CD4-positive, CD25-positive, alpha-beta regulatory T cell (primary cell): ENCODE results near the gene ANKRD30A. TPM values are rescaled to one million over a fixed set of nuclear protein-coding genes. Genes with fewer than 3 reads are reported as not detected.

Experiments
- ATAC-seq, 2 donors: fragments of 150-1000 bp; cut with Tn5 transposase; one replicate each; pipeline ENCODE4 v1.10.0; 2021; ENCODE audit warnings: low read depth in 2 of 2, moderate number of reproducible peaks in 2 of 2, moderate library complexity in 1 of 2
- DNase-seq, 3 donors: peaks; one replicate each; pipeline versions ENCODE4 v3.0.0 to v3.0.0-alpha.2; 2012 to 2022; ENCODE audit warnings: mixed read lengths in 1 of 3
- H3K27ac ChIP-seq: one replicate; pipeline ENCODE4 v1.7.0; 2013; ENCODE audit warnings: mild to moderate bottlenecking, low read length; ENCODE audit not compliant: insufficient read depth, poor library complexity, severe bottlenecking
- H3K27me3 ChIP-seq: one replicate; pipeline ENCODE4 v1.7.0; 2013; ENCODE audit warnings: low read length; ENCODE audit not compliant: control insufficient read depth, insufficient read depth
- H3K36me3 ChIP-seq: one replicate; pipeline ENCODE4 v1.7.0; 2013; ENCODE audit warnings: mild to moderate bottlenecking, low read length, moderate library complexity; ENCODE audit not compliant: control insufficient read depth, insufficient read depth
- H3K4me1 ChIP-seq: 2 replicates; pipeline ENCODE4 v1.7.0; 2013; ENCODE audit warnings: mild to moderate bottlenecking, low read length; ENCODE audit not compliant: insufficient read depth, control insufficient read depth, poor library complexity, severe bottlenecking
- H3K4me3 ChIP-seq: one replicate; pipeline ENCODE4 v1.7.0; 2013; ENCODE audit warnings: low read depth, mild to moderate bottlenecking, low read length, moderate library complexity
- H3K9me3 ChIP-seq, 2 experiments: 1 replicate in 1 of 2; 2 replicates in 1 of 2; pipeline ENCODE4 v1.7.0; 2013; ENCODE audit warnings: low read length in 2 of 2, mild to moderate bottlenecking in 1 of 2, moderate library complexity in 1 of 2; ENCODE audit not compliant: control insufficient read depth in 2 of 2
- H3K27ac Mint-ChIP-seq, 3 donors: one replicate each; pipeline ENCODE4 v1.8.0; 2020 to 2022; ENCODE audit warnings: mild to moderate bottlenecking in 3 of 3, mixed read lengths in 3 of 3, moderate library complexity in 2 of 3
- H3K27me3 Mint-ChIP-seq: one replicate; pipeline ENCODE4 v1.8.0; 2022; ENCODE audit warnings: mild to moderate bottlenecking, mixed read lengths
- H3K36me3 Mint-ChIP-seq: one replicate; pipeline ENCODE4 v1.8.0; 2020; ENCODE audit warnings: mixed read lengths
- H3K4me1 Mint-ChIP-seq, 4 donors: one replicate each; pipeline ENCODE4 v1.8.0; 2020 to 2022; ENCODE audit warnings: mixed read lengths in 4 of 4, mild to moderate bottlenecking in 1 of 4
- H3K4me3 Mint-ChIP-seq, 4 donors: one replicate each; pipeline ENCODE4 v1.8.0; 2020 to 2022; ENCODE audit warnings: mild to moderate bottlenecking in 4 of 4, mixed read lengths in 4 of 4, moderate library complexity in 3 of 4
- H3K9me3 Mint-ChIP-seq, 7 donors: one replicate each; pipeline ENCODE4 v1.8.0; 2020 to 2022; ENCODE audit warnings: mixed read lengths in 7 of 7, mild to moderate bottlenecking in 3 of 7, moderate library complexity in 2 of 7
- polyA plus RNA-seq, 4 donors: library from polyadenylated mRNA; unstranded; fragments of 300-500 nt; fragmentation: Illumina TruSeq; gene quantifications; one replicate each; pipeline ENCODE4 v1.2.3, GENCODE V29; 2021
- total RNA-seq: library from RNA; stranded (reverse); gene quantifications from one replicate; pipeline ENCODE4 v1.2.3, GENCODE V29; 2022

The ANKRD30A gene
- total and polyA plus RNA-seq, 5 donors from 2014 or later, result not detected

- no peak overlapping the region for H3K4me3 ChIP-seq
- no peak overlapping the region for H3K27ac ChIP-seq
- no peaks in the 10 kb centered on the region for H3K36me3 ChIP-seq
- no peak overlapping the region for H3K27ac Mint-ChIP-seq
- no peaks in the 10 kb centered on the region for H3K4me1 ChIP-seq
- no peak for ATAC-seq
- H3K9me3 Mint-ChIP-seq, result peaks cover 0 to 10% (median 9%) of the 10 kb centered on the region in 7 donors
- no peak overlapping the region for H3K4me3 Mint-ChIP-seq
- H3K9me3 ChIP-seq, result no peaks in the 10 kb centered on the region
- no peaks in the 10 kb centered on the region for H3K27me3 Mint-ChIP-seq
- H3K27me3 ChIP-seq, result no peaks in the 10 kb centered on the region
- no peaks in the 10 kb centered on the region for H3K4me1 Mint-ChIP-seq
- DNase-seq, result no peak
- H3K36me3 Mint-ChIP-seq, result no peaks in the 10 kb centered on the region
Observed at GRCh38 chr10:37304036-37304435, 178.6 kb downstream of the ANKRD30A start.

- no peak overlapping the region for H3K27ac Mint-ChIP-seq
- no peaks in the 10 kb centered on the region for H3K36me3 Mint-ChIP-seq
- Histone ChIP-seq H3K36me3 (no peaks in the 10 kb centered on the region), H3K27ac (no peak overlapping the region), H3K27me3 (no peaks in the 10 kb centered on the region), H3K9me3 (peaks cover 6 to 7% of the 10 kb centered on the region in 2 experiments), H3K4me3 (no peak overlapping the region), H3K4me1 (no peaks in the 10 kb centered on the region)
- DNase-seq (no peak), ATAC-seq (no peak)
- H3K4me3 Mint-ChIP-seq, result no peak overlapping the region
- no peaks in the 10 kb centered on the region for H3K27me3 Mint-ChIP-seq
- H3K4me1 Mint-ChIP-seq, result no peaks in the 10 kb centered on the region
- peaks cover 1 to 16% (median 6%) of the 10 kb centered on the region in 7 donors for H3K9me3 Mint-ChIP-seq
Observed at GRCh38 chr10:37314350-37314749, 189.0 kb downstream of the ANKRD30A start.

GRCh38 chr10:37314862-37315261 lies 189.5 kb downstream of the ANKRD30A start:
- H3K27me3 Mint-ChIP-seq, result no peaks in the 10 kb centered on the region

GRCh38 chr10:37344413-37344812 lies 219.0 kb downstream of the ANKRD30A start:
- Histone ChIP-seq H3K36me3 (no peaks in the 10 kb centered on the region), H3K27ac (no peak overlapping the region), H3K4me3 (no peak overlapping the region), H3K27me3 (no peaks in the 10 kb centered on the region), H3K9me3 (peaks cover 7 to 11% of the 10 kb centered on the region in 2 experiments), H3K4me1 (no peaks in the 10 kb centered on the region)
- Mint-ChIP-seq H3K9me3 (peaks cover 7 to 25% (median 15%) of the 10 kb centered on the region in 7 donors), H3K27me3 (no peaks in the 10 kb centered on the region), H3K36me3 (no peaks in the 10 kb centered on the region), H3K4me1 (no peaks in the 10 kb centered on the region), H3K4me3 (no peak overlapping the region), H3K27ac (no peak overlapping the region)
- no peak for ATAC-seq
- no peak for DNase-seq

More at GRCh38 chr10:37314862-37315261, 189.5 kb downstream of the ANKRD30A start:
- H3K36me3 ChIP-seq, result no peaks in the 10 kb centered on the region
- Mint-ChIP-seq H3K27ac (no peak overlapping the region), H3K36me3 (no peaks in the 10 kb centered on the region), H3K9me3 (peaks cover 5 to 16% (median 6%) of the 10 kb centered on the region in 7 donors), H3K4me3 (no peak overlapping the region), H3K4me1 (no peaks in the 10 kb centered on the region)
- no peak for DNase-seq
- no peaks in the 10 kb centered on the region for H3K27me3 ChIP-seq
- H3K4me3 ChIP-seq, result no peak overlapping the region
- no peak overlapping the region for H3K27ac ChIP-seq
- H3K9me3 ChIP-seq, result peaks cover 6 to 7% of the 10 kb centered on the region in 2 experiments
- H3K4me1 ChIP-seq, result no peaks in the 10 kb centered on the region
- ATAC-seq, result no peak

- Histone ChIP-seq H3K9me3 (peaks cover 0 to 9% of the 10 kb centered on the region in 2 experiments), H3K27me3 (no peaks in the 10 kb centered on the region), H3K36me3 (no peaks in the 10 kb centered on the region), H3K4me3 (no peak overlapping the region), H3K27ac (no peak overlapping the region), H3K4me1 (no peaks in the 10 kb centered on the region)
- no peak for ATAC-seq
- no peak overlapping the region for H3K4me3 Mint-ChIP-seq
- H3K36me3 Mint-ChIP-seq, result no peaks in the 10 kb centered on the region
- peaks cover 5 to 37% (median 18%) of the 10 kb centered on the region in 7 donors for H3K9me3 Mint-ChIP-seq
- H3K27ac Mint-ChIP-seq, result no peak overlapping the region
- H3K27me3 Mint-ChIP-seq, result no peaks in the 10 kb centered on the region
- no peak for DNase-seq
- no peaks in the 10 kb centered on the region for H3K4me1 Mint-ChIP-seq
Observed at GRCh38 chr10:37379991-37380390, 254.6 kb downstream of the ANKRD30A start.

GRCh38 chr10:37381271-37381670 lies 255.9 kb downstream of the ANKRD30A start:
- DNase-seq (no peak), ATAC-seq (no peak)
- Histone ChIP-seq H3K27ac (no peak overlapping the region), H3K9me3 (peaks cover 0 to 15% of the 10 kb centered on the region in 2 experiments), H3K4me3 (no peak overlapping the region), H3K36me3 (no peaks in the 10 kb centered on the region), H3K4me1 (no peaks in the 10 kb centered on the region), H3K27me3 (no peaks in the 10 kb centered on the region)
- H3K27ac Mint-ChIP-seq, result no peak overlapping the region
- H3K4me3 Mint-ChIP-seq, result no peak overlapping the region
- no peaks in the 10 kb centered on the region for H3K36me3 Mint-ChIP-seq
- no peaks in the 10 kb centered on the region for H3K27me3 Mint-ChIP-seq
- H3K4me1 Mint-ChIP-seq, result no peaks in the 10 kb centered on the region
- peaks cover 4 to 30% (median 13%) of the 10 kb centered on the region in 7 donors for H3K9me3 Mint-ChIP-seq

GRCh38 chr10:37384923-37385322 lies 259.5 kb downstream of the ANKRD30A start:
- no peak for DNase-seq
- no peaks in the 10 kb centered on the region for H3K36me3 ChIP-seq
- Mint-ChIP-seq H3K4me1 (no peaks in the 10 kb centered on the region), H3K27ac (no peak overlapping the region), H3K4me3 (no peak overlapping the region), H3K27me3 (no peaks in the 10 kb centered on the region), H3K9me3 (peaks cover 2 to 23% (median 12%) of the 10 kb centered on the region in 7 donors), H3K36me3 (no peaks in the 10 kb centered on the region)
- no peaks in the 10 kb centered on the region for H3K27me3 ChIP-seq
- no peak for ATAC-seq
- no peak overlapping the region for H3K4me3 ChIP-seq
- no peak overlapping the region for H3K27ac ChIP-seq
- peaks cover 0 to 13% of the 10 kb centered on the region in 2 experiments for H3K9me3 ChIP-seq
- H3K4me1 ChIP-seq, result no peaks in the 10 kb centered on the region

GRCh38 chr10:37390926-37391325 lies 265.5 kb downstream of the ANKRD30A start:
- Histone ChIP-seq H3K4me3 (no peak overlapping the region), H3K36me3 (no peaks in the 10 kb centered on the region), H3K27ac (no peak overlapping the region), H3K27me3 (no peaks in the 10 kb centered on the region), H3K9me3 (no peaks in the 10 kb centered on the region), H3K4me1 (no peaks in the 10 kb centered on the region)
- Mint-ChIP-seq H3K27ac (no peak overlapping the region), H3K9me3 (peaks cover 0 to 13% (median 3%) of the 10 kb centered on the region in 7 donors), H3K4me1 (no peaks in the 10 kb centered on the region), H3K36me3 (no peaks in the 10 kb centered on the region), H3K27me3 (no peaks in the 10 kb centered on the region), H3K4me3 (peak overlapping the region in 1 of 4 donors; percentile 10)
- DNase-seq, result no peak
- ATAC-seq, result no peak
